Measurements from ENCODE around the gene TTC28.

Gene TTC28

GRCh38 chr22:27989758-27990450 lies 689.7 kb downstream of the TTC28 start:
- DNase-seq (no peak), ATAC-seq (replicated peaks) (no peak)
- Mint-ChIP-seq H3K36me3 (peaks cover 0 to 3% of the 10 kb centered on the region in 2 donors), H3K27me3 (no peaks in the 10 kb centered on the region), H3K4me1 (peaks cover 0 to 3% of the 10 kb centered on the region in 2 donors), H3K4me3 (no peak overlapping the region), H3K9me3 (no peaks in the 10 kb centered on the region), H3K27ac (no peak overlapping the region)

- Mint-ChIP-seq H3K4me1 (peaks cover 0 to 3% of the 10 kb centered on the region in 2 donors), H3K36me3 (peaks cover 0 to 9% of the 10 kb centered on the region in 2 donors), H3K27me3 (no peaks in the 10 kb centered on the region), H3K9me3 (no peaks in the 10 kb centered on the region), H3K4me3 (no peak overlapping the region), H3K27ac (no peak overlapping the region)
- ATAC-seq (replicated peaks) (no peak), DNase-seq (no peak)
Observed at GRCh38 chr22:27988704-27989103, 690.9 kb downstream of the TTC28 start.

GRCh38 chr22:27987557-27987956 lies 692.1 kb downstream of the TTC28 start:
- no peaks in the 10 kb centered on the region for H3K9me3 Mint-ChIP-seq
- peak in 1 of 2 donors; percentile 29 for ATAC-seq (replicated peaks)
- peaks cover 0 to 3% of the 10 kb centered on the region in 2 donors for H3K4me1 Mint-ChIP-seq
- peaks cover 0 to 10% of the 10 kb centered on the region in 2 donors for H3K36me3 Mint-ChIP-seq
- no peak overlapping the region for H3K27ac Mint-ChIP-seq
- H3K4me3 Mint-ChIP-seq = no peak overlapping the region
- no peaks in the 10 kb centered on the region for H3K27me3 Mint-ChIP-seq
- DNase-seq = no peak

GRCh38 chr22:27986937-27987336 lies 692.7 kb downstream of the TTC28 start:
- Mint-ChIP-seq H3K27me3 (no peaks in the 10 kb centered on the region), H3K9me3 (no peaks in the 10 kb centered on the region), H3K4me1 (peaks cover 0 to 3% of the 10 kb centered on the region in 2 donors), H3K36me3 (peaks cover 0 to 13% of the 10 kb centered on the region in 2 donors), H3K4me3 (no peak overlapping the region), H3K27ac (no peak overlapping the region)
- no peak for DNase-seq
- ATAC-seq (replicated peaks) = no peak

GRCh38 chr22:27986459-27986858 lies 693.2 kb downstream of the TTC28 start:
- ATAC-seq (replicated peaks) (no peak), DNase-seq (no peak)
- Mint-ChIP-seq H3K9me3 (no peaks in the 10 kb centered on the region), H3K4me1 (peaks cover 0 to 3% of the 10 kb centered on the region in 2 donors), H3K36me3 (peaks cover 0 to 13% of the 10 kb centered on the region in 2 donors), H3K4me3 (no peak overlapping the region), H3K27me3 (no peaks in the 10 kb centered on the region), H3K27ac (no peak overlapping the region)

GRCh38 chr22:27985323-27986275 lies 694.0 kb downstream of the TTC28 start:
- H3K27ac Mint-ChIP-seq = no peak overlapping the region
- H3K36me3 Mint-ChIP-seq = peaks cover 0 to 13% of the 10 kb centered on the region in 2 donors
- ATAC-seq (replicated peaks) = no peak
- H3K27me3 Mint-ChIP-seq = no peaks in the 10 kb centered on the region
- no peaks in the 10 kb centered on the region for H3K4me1 Mint-ChIP-seq
- DNase-seq = no peak
- no peak overlapping the region for H3K4me3 Mint-ChIP-seq
- no peaks in the 10 kb centered on the region for H3K9me3 Mint-ChIP-seq

- Mint-ChIP-seq H3K36me3 (peaks cover 0 to 13% of the 10 kb centered on the region in 2 donors), H3K4me3 (no peak overlapping the region), H3K27ac (no peak overlapping the region), H3K27me3 (no peaks in the 10 kb centered on the region), H3K9me3 (no peaks in the 10 kb centered on the region), H3K4me1 (no peaks in the 10 kb centered on the region)
- no peak for ATAC-seq (replicated peaks)
- DNase-seq = no peak
Observed at GRCh38 chr22:27984723-27985122, 694.9 kb downstream of the TTC28 start.

GRCh38 chr22:27984001-27984695 lies 695.5 kb downstream of the TTC28 start:
- DNase-seq = no peak
- no peak overlapping the region for H3K27ac Mint-ChIP-seq
- no peaks in the 10 kb centered on the region for H3K9me3 Mint-ChIP-seq
- ATAC-seq (replicated peaks) = no peak
- no peak overlapping the region for H3K4me3 Mint-ChIP-seq
- H3K36me3 Mint-ChIP-seq = peaks cover 0 to 13% of the 10 kb centered on the region in 2 donors
- no peaks in the 10 kb centered on the region for H3K4me1 Mint-ChIP-seq
- H3K27me3 Mint-ChIP-seq = no peaks in the 10 kb centered on the region

- H3K9me3 Mint-ChIP-seq = no peaks in the 10 kb centered on the region
- no peak overlapping the region for H3K4me3 Mint-ChIP-seq
- H3K36me3 Mint-ChIP-seq = peaks cover 0 to 13% of the 10 kb centered on the region in 2 donors
- no peaks in the 10 kb centered on the region for H3K27me3 Mint-ChIP-seq
- H3K27ac Mint-ChIP-seq = no peak overlapping the region
- H3K4me1 Mint-ChIP-seq = no peaks in the 10 kb centered on the region
- ATAC-seq (replicated peaks) = no peak
- DNase-seq = no peak
Observed at GRCh38 chr22:27983361-27983791, 696.3 kb downstream of the TTC28 start.

GRCh38 chr22:27982630-27983180 lies 696.9 kb downstream of the TTC28 start:
- Mint-ChIP-seq H3K36me3 (peaks cover 0 to 13% of the 10 kb centered on the region in 2 donors), H3K27ac (no peak overlapping the region), H3K4me1 (no peaks in the 10 kb centered on the region), H3K9me3 (no peaks in the 10 kb centered on the region), H3K4me3 (no peak overlapping the region), H3K27me3 (no peaks in the 10 kb centered on the region)
- no peak for ATAC-seq (replicated peaks)
- DNase-seq = no peak

GRCh38 chr22:27982106-27982505 lies 697.5 kb downstream of the TTC28 start:
- H3K4me3 Mint-ChIP-seq = no peak overlapping the region
- no peaks in the 10 kb centered on the region for H3K27me3 Mint-ChIP-seq
- no peak for ATAC-seq (replicated peaks)
- no peak for DNase-seq
- H3K4me1 Mint-ChIP-seq = no peaks in the 10 kb centered on the region
- H3K36me3 Mint-ChIP-seq = peaks cover 0 to 13% of the 10 kb centered on the region in 2 donors
- no peaks in the 10 kb centered on the region for H3K9me3 Mint-ChIP-seq
- H3K27ac Mint-ChIP-seq = no peak overlapping the region

- Mint-ChIP-seq H3K27me3 (no peaks in the 10 kb centered on the region), H3K4me3 (no peak overlapping the region), H3K9me3 (no peaks in the 10 kb centered on the region), H3K27ac (no peak overlapping the region), H3K36me3 (peaks cover 0 to 13% of the 10 kb centered on the region in 2 donors), H3K4me1 (no peaks in the 10 kb centered on the region)
- ATAC-seq (replicated peaks) = no peak
- no peak for DNase-seq
Observed at GRCh38 chr22:27980424-27981148, 699.1 kb downstream of the TTC28 start.

- DNase-seq (no peak), ATAC-seq (replicated peaks) (no peak)
- no peak overlapping the region for H3K4me3 Mint-ChIP-seq
- H3K27me3 Mint-ChIP-seq = no peaks in the 10 kb centered on the region
- no peaks in the 10 kb centered on the region for H3K4me1 Mint-ChIP-seq
- no peaks in the 10 kb centered on the region for H3K9me3 Mint-ChIP-seq
- no peak overlapping the region for H3K27ac Mint-ChIP-seq
- H3K36me3 Mint-ChIP-seq = peaks cover 0 to 5% of the 10 kb centered on the region in 2 donors
Observed at GRCh38 chr22:27978802-27979201, 700.8 kb downstream of the TTC28 start.

Data from stimulated activated naive B cell treated with anti-CD40 and anti-IgM and Interleukin-4, amounts not matched to agents 10 μg/mL and 1 μg/mL and 100 μg/mL, for 72 hours (primary cell).